ENCODE data around the gene PRPF38B.

Gene PRPF38B

GRCh38 chr1:108718927-108719655 lies 27.0 kb downstream of the PRPF38B start:
- no peak for DNase-seq

- no peak for DNase-seq
Measured at GRCh38 chr1:108719656-108720435, 27.7 kb downstream of the PRPF38B start.

GRCh38 chr1:108722292-108722691 lies 30.2 kb downstream of the PRPF38B start:
- DNase-seq: no peak

GRCh38 chr1:108725906-108726305 lies 33.8 kb downstream of the PRPF38B start:
- DNase-seq: no peak

GRCh38 chr1:108728327-108728923 lies 36.3 kb downstream of the PRPF38B start:
- DNase-seq: no peak

- no peak for DNase-seq
Measured at GRCh38 chr1:108729481-108729880, 37.4 kb downstream of the PRPF38B start.

- no peak for DNase-seq
Measured at GRCh38 chr1:108732398-108732797, 40.3 kb downstream of the PRPF38B start.

GRCh38 chr1:108734171-108734865 lies 42.2 kb downstream of the PRPF38B start:
- DNase-seq: peak in 1 of 2 experiments; percentile 39

- DNase-seq: no peak
Measured at GRCh38 chr1:108742253-108742652, 50.1 kb downstream of the PRPF38B start.

GRCh38 chr1:108745980-108746381 lies 53.9 kb downstream of the PRPF38B start:
- no peak for DNase-seq

- peak; percentile 81 to 86 for DNase-seq
Measured at GRCh38 chr1:108746382-108747170, 54.5 kb downstream of the PRPF38B start, which contains the start of gene STXBP3. Gene STXBP3 (plus strand): TSS chr1:108746674. CDS start chr1:108746738, 64 bp downstream.

GRCh38 chr1:108747171-108747850 lies 55.2 kb downstream of the PRPF38B start:
- DNase-seq: peak in 1 of 2 experiments; percentile 37

GRCh38 chr1:108747898-108748297 lies 55.8 kb downstream of the PRPF38B start:
- DNase-seq: no peak

GRCh38 chr1:108749081-108749480 lies 57.0 kb downstream of the PRPF38B start:
- DNase-seq: no peak

GRCh38 chr1:108750476-108751181 lies 58.5 kb downstream of the PRPF38B start:
- DNase-seq: no peak

All from cerebellar nuclear complex (tissue), 1 donor.